ENCODE measurements around the gene GTF2IRD2.
"Not testable (repeated sequence)": the region's sequence is repeated elsewhere in the genome, so short reads cannot be mapped to it uniquely, and the experiment has no call there.

DNA sequence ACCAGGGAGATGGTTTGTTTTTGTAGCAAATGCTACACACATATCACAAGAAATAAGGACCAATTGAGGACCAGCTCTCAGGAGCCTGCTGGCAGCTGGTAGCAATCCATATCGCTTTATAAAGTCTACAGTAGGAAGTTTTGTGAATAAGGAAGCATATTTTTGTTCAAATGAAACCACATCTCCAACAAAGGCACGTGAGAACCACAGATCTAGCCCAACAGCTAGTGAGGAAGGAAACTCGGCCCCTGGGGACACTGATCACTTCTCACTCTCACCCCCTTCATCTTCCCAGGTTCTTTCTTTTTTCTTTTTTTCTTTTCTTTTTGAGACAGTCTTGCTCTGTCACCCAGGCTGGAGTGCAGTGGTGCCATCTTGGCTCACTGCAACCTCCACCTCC is 35.5 kb downstream of the GTF2IRD2 start:
- TF ChIP-seq, protein P1, sequence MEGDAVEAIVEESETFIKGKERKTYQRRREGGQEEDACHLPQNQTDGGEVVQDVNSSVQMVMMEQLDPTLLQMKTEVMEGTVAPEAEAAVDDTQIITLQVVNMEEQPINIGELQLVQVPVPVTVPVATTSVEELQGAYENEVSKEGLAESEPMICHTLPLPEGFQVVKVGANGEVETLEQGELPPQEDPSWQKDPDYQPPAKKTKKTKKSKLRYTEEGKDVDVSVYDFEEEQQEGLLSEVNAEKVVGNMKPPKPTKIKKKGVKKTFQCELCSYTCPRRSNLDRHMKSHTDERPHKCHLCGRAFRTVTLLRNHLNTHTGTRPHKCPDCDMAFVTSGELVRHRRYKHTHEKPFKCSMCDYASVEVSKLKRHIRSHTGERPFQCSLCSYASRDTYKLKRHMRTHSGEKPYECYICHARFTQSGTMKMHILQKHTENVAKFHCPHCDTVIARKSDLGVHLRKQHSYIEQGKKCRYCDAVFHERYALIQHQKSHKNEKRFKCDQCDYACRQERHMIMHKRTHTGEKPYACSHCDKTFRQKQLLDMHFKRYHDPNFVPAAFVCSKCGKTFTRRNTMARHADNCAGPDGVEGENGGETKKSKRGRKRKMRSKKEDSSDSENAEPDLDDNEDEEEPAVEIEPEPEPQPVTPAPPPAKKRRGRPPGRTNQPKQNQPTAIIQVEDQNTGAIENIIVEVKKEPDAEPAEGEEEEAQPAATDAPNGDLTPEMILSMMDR (IDR thresholded peaks at IDR 0.05) = not testable (repeated sequence)
- TF ChIP-seq POLR2A (IDR thresholded peaks at IDR 0.05) = not testable (repeated sequence)

All from tibial nerve (tissue), 3 donors.